Stomach (tissue), 4 donors: ENCODE measurements around the gene ABCB10.

ENCODE experiments used
- POLR2A ChIP-seq, 4 donors: fragments of 450-650 bp; IDR thresholded peaks; one replicate each; pipeline ENCODE4 v1.6.1; 2016; ENCODE audit warnings: antibody characterized with exemption in 4 of 4, control low read depth in 2 of 4, mild to moderate bottlenecking in 1 of 4, moderate library complexity in 1 of 4
- POLR2AphosphoS5 ChIP-seq, 3 donors: sonication (generic); formaldehyde crosslinking; IDR thresholded peaks; one replicate each; pipeline ENCODE4 v1.6.1; 2016; ENCODE audit warnings: antibody characterized with exemption in 3 of 3
- TF ChIP-seq, protein P1 (sequence below), 7 experiments: fragments of 450-650 bp in 4 of 7; fragments of 200-600 bp in 3 of 7; sonication (generic) in 3 of 7; IDR thresholded peaks; one replicate each; pipeline ENCODE4 v1.5.1; 2016 to 2019; ENCODE audit warnings: antibody characterized with exemption in 7 of 7, control low read depth in 2 of 7, mild to moderate bottlenecking in 1 of 7

DNA sequence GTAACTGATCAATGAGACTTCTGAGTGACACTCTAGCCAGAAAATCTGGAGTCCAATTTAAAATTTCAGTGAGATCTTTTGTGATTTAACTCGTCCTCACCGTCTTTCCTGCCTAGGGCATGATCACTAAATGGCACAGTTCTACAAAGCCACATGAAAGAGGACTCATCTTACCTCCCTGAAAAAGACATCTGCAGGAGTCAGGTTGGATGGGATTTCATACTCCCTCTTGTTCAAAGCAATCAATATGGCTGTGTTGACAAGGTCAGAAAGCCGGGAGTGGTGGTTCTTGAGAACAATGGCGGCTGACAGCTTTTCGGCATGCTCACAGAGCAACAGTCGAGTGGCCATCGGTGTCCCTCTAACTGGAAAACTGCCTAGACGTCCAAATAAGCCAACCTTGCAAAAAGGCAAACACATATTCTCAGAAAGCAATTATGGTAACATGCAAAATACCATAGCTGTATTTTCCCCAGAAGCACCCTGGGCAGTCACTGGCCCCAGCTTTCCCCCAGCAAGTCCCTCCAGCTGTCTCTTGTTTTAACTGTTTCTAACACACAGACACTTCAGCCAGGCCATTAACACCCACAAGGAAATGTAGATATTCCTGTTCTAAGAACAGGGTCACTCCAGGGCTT, 88.0 kb downstream of the ABCB10 start:
- TF ChIP-seq POLR2AphosphoS5 (IDR thresholded peaks at IDR 0.05) (no peak), POLR2A (IDR thresholded peaks at IDR 0.05) (no peak)
- TF ChIP-seq, protein P1, sequence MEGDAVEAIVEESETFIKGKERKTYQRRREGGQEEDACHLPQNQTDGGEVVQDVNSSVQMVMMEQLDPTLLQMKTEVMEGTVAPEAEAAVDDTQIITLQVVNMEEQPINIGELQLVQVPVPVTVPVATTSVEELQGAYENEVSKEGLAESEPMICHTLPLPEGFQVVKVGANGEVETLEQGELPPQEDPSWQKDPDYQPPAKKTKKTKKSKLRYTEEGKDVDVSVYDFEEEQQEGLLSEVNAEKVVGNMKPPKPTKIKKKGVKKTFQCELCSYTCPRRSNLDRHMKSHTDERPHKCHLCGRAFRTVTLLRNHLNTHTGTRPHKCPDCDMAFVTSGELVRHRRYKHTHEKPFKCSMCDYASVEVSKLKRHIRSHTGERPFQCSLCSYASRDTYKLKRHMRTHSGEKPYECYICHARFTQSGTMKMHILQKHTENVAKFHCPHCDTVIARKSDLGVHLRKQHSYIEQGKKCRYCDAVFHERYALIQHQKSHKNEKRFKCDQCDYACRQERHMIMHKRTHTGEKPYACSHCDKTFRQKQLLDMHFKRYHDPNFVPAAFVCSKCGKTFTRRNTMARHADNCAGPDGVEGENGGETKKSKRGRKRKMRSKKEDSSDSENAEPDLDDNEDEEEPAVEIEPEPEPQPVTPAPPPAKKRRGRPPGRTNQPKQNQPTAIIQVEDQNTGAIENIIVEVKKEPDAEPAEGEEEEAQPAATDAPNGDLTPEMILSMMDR (IDR thresholded peaks at IDR 0.05) = no peak
